GM12892 (cell line): Measurements from ENCODE around the gene CPA1.

Source experiments
- POLR2A ChIP-seq: IDR thresholded peaks from 2 replicates; pipeline ENCODE4 v1.6.1; 2011; ENCODE audit warnings: low read depth, low read length, control low read depth
- POLR2AphosphoS5 ChIP-seq: IDR thresholded peaks from 2 replicates; pipeline ENCODE4 v1.6.1; 2011; ENCODE audit warnings: low read depth, low read length, control low read depth

DNA sequence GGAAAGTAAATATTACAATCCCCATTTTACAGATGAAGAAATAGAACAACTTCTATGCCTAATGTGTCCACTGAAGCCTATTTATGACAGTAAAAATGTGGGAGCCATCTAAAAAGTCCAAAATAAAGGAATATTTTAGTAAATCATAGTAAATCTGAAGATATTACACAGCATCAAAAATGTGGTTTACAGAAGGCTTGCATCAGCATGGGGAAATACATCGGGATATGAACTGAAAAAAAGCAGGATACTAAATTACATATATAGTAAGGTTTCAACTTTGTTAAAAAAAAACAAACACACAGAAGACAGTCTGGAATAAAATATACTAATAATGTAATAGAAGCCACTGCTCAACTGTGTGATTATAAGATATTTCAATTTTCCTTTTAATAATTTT is 20.8 kb downstream of the CPA1 start:
- TF ChIP-seq POLR2AphosphoS5 (no peak), POLR2A (no peak)
